GM18505 (cell line): ENCODE results near the gene USP20.
A peak's percentile ranks its signal among the peaks of the same experiment; 100 is the strongest.

Experiments used
- ATAC-seq: cut with Tn5 transposase; IDR thresholded peaks from one replicate; pipeline ENCODE4 v1.9.1; 2021; ENCODE audit not compliant: unreplicated experiment
- POLR2A ChIP-seq: IDR thresholded peaks from 4 replicates; pipeline ENCODE4 v1.6.1; 2011; ENCODE audit warnings: borderline replicate concordance; ENCODE audit not compliant: insufficient read depth, insufficient read length; ENCODE audit errors: extremely low read depth

Gene USP20

GRCh38 chr9:129832982-129833381 is 2.3 kb upstream of the USP20 start:
- no peak for ATAC-seq
- no peak for TF ChIP-seq POLR2A

- ATAC-seq, result peak; percentile 21
- TF ChIP-seq POLR2A, result no peak
Measured at GRCh38 chr9:129834489-129835127, 650 bp upstream of the USP20 start.

- no peak for ATAC-seq
- TF ChIP-seq POLR2A, result no peak
Measured at GRCh38 chr9:129835860-129836223, 584 bp downstream of the USP20 start.

- ATAC-seq, result no peak
- no peak for TF ChIP-seq POLR2A
Measured at GRCh38 chr9:129836311-129837007, 1.2 kb downstream of the USP20 start.

GRCh38 chr9:129838707-129839259 is 3.5 kb downstream of the USP20 start:
- ATAC-seq, result no peak
- TF ChIP-seq POLR2A, result no peak

GRCh38 chr9:129839324-129840023 is 4.2 kb downstream of the USP20 start:
- no peak for ATAC-seq
- no peak for TF ChIP-seq POLR2A

GRCh38 chr9:129840034-129840433 is 4.8 kb downstream of the USP20 start:
- no peak for TF ChIP-seq POLR2A
- no peak for ATAC-seq

GRCh38 chr9:129841071-129841470 is 5.8 kb downstream of the USP20 start:
- TF ChIP-seq POLR2A, result no peak
- ATAC-seq, result no peak

- no peak for TF ChIP-seq POLR2A
- no peak for ATAC-seq
Measured at GRCh38 chr9:129845373-129845772, 10.1 kb downstream of the USP20 start.

GRCh38 chr9:129848712-129849441 is 13.6 kb downstream of the USP20 start:
- no peak for ATAC-seq
- TF ChIP-seq POLR2A, result no peak

GRCh38 chr9:129849901-129850300 is 14.6 kb downstream of the USP20 start:
- no peak for ATAC-seq
- TF ChIP-seq POLR2A, result no peak

- ATAC-seq, result no peak
- no peak for TF ChIP-seq POLR2A
Measured at GRCh38 chr9:129850821-129851550, 15.7 kb downstream of the USP20 start.
